T-helper 1 cell treated with Interleukin-12 subunit alpha and Interleukin-12 subunit beta and Interleukin-4 antibody, amounts not matched to agents 30 ng/mL and 1 ng/mL, for 36 hours (primary cell): ENCODE measurements around the gene NXT1. TPM values are rescaled to one million over a fixed set of nuclear protein-coding genes. Genes with fewer than 3 reads are reported as not detected.
"Not testable (repeated sequence)": the region's sequence is repeated elsewhere in the genome, so short reads cannot be mapped to it uniquely, and the experiment has no call there.

Experiments used
- intact Hi-C: fragments of 100-400 bp; cut with micrococcal nuclease; formaldehyde crosslinking; loops from one replicate; pipeline ENCODE4 v1.15.1; 2024
- total RNA-seq: library from RNA; stranded (reverse); gene quantifications from 2 replicates; pipeline ENCODE4 v1.2.3, GENCODE V29; 2022

NXT1 gene
- 40.4 and 40.8 TPM in 2 replicates for total RNA-seq

DNA sequence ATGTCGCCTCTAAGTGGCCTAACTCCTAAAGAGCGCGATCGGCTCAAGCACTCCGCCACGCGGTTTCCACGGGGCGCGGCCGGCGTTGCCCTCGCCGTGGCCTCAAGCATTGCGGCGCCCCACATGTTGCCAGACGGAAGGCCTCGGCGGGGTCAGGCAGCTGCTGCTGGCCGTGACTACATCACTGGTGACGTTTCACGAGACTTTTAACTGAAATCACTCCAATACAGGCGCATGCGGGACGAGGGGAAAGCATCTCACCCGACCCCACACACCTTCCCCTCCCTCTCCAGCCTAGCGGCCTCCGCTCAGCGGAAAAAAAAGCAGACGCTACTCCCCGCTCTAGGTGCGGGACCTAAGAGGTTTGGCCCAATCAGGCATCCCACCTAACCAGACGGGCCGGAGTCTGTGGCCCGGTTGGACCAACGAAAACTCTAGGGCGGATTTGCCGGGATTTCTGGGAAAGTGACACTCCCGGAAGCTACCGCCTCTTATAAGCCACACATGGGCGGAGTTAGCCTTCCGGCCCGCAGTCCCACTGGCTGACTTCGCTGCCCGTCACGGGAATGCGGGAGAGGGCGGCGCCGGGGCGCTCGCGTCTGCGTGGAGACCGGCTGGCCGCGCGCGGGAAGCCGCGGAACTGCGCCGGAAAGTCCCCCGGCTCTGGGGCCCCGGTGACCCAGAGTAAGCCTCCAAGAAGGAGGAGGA is at the start of gene NXT1:
Gene NXT1, plus strand, starts transcription at position 596 of the 708 bp plus-strand sequence. CDS start 3,251 bp downstream, outside the sequence.
- intact Hi-C loops, result loop anchor here (1.0 to 2.0 kb wide), 7 partner anchors 8 to 1598 kb away; partner anchors contain the start of genes CST7, GZF1 and NAPB

DNA sequence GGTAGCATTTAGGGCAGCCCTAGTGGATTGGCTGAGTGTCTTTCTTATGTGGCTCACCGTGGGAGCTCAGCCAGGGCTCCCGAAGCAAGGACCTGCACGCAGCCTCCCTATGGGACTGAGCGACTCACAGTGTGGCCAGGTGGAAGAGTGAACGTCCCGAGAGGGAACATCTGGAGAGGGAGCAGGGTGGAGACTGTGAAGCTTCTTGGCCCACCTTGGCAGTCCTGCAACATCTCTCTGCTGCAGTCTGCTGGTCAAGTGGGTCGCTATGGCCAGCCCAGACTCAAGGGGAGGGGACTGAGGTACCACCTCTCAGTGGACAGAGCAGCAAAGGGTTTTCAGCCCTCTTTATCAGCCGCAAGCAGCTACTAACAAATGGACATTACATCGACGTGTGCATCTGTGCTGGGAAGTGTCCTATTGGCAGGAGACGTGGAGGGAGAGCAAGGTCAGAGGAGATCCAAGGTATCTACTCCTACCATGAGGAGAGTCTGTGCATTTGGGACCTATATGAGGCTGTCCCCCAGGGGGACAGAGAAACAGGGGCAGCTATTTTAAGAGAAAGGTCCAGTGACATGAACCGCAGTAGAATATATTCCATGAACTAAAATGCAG is 49.0 kb upstream of the NXT1 start:
- intact Hi-C loops, result no loop called here

DNA sequence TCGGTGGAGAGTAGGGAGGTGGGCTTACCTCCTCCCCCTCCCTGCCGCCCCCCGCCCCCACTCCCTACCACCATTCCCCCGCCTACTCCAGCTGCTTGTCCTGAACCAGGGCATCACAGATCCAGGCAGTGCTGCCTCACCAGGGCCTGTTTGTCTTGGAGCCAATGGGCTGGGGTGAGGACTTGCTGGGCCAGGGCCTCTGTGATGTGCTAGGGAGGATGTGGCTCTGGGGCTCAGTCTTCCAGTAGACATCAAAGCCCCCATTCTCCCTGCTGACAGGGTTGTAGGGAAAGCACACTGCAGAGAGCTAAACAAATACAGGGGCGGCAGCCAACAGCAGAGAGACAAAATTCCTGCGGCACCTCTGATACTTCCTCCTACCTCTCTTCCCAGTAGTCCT is 48.2 kb upstream of the NXT1 start:
- intact Hi-C loops, result no loop called here

DNA sequence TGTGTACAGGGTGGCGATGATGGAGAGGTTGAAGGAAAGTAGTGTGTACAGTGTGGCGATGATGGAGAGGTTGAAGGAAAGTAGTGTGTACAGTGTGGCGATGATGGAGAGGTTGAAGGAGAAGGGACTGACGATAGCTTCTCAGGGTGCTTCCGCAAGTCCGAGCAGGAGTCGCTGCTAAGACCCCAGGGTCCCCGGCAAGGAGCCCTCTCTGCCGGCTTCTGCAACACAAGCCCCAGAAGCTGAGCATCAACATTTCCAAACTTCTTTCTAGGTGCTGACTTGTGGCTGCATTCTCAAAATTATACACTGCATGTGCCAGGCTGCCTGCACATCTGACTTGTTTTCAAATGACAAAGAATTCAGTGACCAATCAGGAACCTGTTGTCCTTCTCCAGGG is 47.8 kb upstream of the NXT1 start:
- intact Hi-C loops, result no loop called here

DNA sequence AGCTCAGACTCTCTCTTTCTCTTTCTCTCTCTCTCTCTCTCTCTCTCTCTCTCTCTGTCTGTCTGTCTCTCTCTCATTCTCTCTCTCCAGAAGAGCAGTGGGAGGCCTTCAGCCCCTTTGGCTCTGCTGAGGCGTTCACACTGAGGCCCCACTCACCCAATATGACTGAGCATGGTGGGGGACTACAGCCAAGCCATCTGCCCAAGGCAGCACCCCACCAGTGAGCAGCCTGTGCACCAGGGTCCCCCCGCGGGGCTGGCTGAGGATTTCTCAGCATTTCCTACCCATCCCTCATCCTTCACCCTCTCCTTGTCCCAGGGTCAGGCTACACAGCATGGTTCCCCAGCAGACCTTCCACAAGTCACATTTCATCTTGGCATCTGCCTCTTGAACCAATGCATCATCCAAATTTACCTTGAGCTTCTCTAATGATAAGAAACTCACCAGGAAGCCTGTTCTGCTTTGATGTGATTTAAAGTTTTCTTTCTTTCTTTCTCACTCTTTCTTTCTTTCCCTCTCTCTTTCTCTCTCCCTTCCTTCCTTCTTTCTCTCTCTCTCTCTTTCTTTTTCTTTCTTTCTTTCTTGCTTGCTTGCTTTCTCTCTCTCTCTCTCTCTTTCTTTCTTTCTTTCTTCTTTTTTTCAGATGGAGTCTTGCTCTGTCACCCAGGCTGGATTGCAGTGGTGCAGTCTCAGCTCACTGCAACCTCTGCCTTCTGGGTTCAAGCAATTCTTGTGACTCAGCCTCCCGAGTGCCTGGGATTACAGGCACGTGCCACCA is 47.1 kb upstream of the NXT1 start:
- intact Hi-C loops, result no loop called here

DNA sequence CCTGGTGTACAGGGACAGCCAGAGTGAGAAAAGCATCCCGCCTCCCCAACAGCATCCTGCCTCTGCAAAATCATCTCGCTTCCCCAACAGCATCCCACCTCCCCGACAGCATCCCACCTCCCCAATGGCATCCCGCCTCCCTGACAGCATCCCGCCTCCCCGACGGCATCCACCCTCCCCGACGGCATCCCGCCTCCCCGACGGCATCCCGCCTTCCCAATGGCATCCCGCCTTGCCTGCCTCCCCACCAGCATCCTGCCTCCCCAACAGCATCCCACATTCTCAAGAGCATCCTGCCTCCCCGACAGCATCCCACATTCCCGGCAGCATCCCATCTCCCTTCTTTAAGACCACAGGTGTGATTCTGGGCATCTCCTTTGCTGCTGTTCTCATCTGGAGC is 46.0 kb upstream of the NXT1 start:
- intact Hi-C loops, result no loop called here

DNA sequence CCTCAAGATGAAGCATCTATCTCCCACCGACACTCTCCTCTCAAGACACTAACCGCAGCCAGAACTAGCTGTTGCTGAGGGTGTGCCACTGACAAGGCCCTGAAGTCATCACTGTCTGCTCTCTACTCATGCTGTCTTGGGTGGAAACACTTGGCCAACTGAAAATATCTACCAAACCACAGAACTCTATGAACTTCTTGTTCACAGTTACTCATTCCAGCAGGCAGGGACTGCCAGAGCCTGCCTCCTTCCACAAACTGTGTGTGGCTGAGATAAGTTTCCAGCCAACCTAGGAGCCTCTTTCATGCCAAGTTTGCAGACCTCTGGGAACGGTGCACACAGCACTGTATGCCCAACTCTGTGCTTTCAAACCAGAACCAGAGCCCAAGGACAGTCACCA is 45.5 kb upstream of the NXT1 start:
- intact Hi-C loops, result no loop called here

DNA sequence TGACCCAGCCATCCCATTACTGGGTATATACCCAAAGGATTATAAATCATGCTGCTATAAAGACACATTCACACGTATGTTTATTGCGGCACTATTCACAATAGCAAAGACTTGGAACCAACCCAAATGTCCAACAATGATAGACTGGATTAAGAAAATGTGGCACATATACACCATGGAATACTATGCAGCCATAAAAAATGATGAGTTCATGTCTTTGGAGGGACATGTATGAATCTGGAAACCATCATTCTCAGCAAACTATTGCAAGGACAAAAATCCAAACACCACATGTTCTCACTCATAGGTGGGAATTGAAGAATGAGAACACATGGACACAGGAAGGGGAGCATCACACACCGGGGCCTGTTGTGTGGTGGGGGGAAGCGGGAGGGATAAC is 43.2 kb upstream of the NXT1 start:
- intact Hi-C loops, result not testable (repeated sequence)

DNA sequence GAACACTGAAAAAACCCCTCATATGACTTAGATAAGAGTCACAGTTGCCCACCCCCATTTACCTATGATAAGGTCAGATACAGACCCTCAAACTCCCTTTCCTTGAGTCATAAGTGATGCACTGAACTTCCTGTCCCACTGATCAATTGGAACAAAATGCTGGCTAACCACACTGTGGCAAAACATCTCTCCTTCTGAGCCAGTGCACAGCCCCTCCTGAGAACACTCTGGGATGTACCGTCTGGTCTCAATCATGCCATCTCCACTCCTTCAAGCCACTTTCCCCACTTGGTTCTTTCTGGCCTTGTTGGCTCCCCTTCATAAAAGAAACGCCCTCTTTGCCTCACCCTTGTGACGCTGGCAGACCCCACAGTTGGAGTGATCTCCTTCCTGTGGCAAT is 42.6 kb upstream of the NXT1 start:
- intact Hi-C loops, result no loop called here

DNA sequence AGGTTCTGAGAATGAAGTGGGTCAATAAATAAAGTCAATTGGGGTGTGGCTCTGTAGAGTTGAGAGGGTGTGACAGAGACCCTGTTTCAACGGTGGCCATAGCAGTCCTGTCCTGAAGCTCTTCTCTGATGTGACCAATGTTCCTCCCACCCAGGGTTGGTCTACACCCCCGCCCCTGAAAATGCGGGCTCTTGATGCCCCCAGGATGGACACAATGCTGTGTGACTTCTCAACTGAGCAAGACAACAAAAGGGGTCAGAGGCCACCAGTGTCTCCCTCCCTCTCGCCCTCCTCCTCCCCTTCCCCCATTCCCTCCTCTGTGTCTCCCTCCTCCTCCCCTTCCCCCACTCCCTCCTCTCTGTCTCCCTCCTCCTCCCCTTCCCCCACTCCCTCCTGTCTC is 41.7 kb upstream of the NXT1 start:
- intact Hi-C loops, result no loop called here

DNA sequence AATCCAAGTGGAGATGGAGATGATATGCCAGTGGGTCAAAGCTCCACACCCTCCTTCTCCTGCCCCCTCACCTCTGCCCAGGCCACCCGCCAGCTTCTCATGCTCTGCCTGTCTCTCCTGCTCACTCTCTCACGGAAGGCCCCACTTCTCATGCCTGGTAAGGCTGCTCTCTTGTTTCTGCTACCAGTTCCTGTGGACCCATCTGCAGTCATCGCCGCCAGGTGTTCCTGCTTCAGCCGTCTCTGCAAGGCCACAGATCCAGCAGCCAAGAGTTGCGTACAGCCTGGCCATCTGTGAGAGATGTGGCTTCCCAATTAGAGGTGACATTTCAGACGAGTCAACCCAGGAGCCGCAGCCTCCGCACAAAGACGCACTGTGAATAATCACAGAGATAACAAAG is 40.8 kb upstream of the NXT1 start:
- intact Hi-C loops, result no loop called here

DNA sequence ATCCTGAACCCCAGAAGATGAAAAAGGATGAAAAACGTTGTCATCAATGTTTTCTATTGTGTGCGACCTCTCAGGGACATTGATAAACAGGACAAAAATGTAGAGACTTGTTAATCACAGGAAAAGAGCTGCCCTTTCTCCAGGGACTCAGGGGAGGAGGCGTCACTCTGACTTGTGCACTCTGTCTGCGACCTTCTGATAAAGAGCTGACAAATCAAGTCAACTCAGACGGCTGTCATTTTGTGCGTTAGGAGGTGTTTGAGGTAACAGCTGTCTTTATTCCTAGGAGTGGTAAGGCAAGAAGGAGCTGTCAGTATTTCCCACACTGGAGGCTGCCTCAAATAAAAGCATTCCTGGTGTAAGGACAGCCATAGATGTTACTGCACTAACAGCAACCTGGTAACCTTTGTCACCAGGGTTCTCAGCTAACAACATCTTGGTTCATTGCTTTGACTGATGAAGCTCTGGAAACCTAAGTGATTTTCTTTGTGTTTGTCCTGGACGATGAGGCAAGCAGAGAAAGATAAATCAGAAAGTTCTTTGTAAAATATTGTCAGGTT is 38.6 kb upstream of the NXT1 start:
- intact Hi-C loops, result no loop called here

DNA sequence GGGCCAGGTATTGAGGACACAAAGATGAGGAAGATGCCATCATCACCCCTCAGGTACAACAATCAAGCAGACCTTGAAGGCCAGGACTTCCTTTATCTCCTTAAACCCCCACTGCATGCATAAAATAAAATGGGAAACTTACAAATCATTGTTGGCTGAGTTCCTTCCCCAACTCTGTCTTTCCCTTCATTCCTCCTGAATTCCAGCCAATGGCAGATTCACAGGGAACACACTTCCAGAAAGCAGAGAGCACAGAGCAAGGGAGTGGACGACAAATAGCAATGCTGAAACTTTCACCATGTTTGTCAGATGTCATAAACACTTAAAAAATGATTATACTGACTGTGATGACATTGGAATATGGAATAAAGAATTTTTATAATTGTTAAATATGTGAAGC is 37.3 kb upstream of the NXT1 start:
- intact Hi-C loops, result no loop called here

DNA sequence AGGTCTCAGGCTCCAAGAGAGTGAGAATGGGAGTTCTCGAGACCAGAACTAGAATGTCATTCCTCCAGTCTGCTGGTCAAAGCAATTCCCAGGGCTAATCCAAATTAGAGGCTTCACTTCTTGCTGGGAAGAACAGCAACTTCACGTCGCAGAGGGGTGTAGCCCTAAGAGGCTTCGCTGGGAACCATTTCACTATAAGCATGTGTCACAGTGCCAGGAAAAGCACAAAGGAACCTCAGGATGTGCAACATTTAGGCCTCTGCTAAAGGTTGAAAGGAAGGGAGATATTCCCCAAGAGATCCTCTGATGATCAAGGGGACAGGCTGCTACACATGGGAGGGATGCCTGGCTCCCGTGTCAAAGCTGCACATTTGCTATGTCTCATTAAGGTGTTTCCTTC is 35.9 kb upstream of the NXT1 start:
- intact Hi-C loops, result no loop called here

DNA sequence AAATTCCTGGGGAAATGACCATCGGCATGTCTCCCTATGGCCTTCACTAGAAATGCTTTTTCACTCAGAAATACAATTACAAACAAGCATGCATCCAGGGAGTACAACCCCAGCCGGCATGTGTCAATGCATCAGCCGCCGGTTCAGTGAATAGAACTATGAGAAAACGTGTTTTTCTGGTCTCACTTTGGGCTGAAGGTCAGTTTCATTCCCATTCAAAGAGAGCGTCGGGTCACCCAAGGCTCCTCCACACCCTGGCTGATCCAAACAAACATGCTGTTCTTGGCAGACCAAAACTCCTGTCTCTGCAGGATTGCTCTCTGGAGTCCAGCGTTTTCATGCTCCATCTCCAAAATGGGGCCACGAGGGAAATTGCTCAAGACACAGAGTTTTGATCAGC is 35.5 kb upstream of the NXT1 start:
- intact Hi-C loops, result no loop called here

DNA sequence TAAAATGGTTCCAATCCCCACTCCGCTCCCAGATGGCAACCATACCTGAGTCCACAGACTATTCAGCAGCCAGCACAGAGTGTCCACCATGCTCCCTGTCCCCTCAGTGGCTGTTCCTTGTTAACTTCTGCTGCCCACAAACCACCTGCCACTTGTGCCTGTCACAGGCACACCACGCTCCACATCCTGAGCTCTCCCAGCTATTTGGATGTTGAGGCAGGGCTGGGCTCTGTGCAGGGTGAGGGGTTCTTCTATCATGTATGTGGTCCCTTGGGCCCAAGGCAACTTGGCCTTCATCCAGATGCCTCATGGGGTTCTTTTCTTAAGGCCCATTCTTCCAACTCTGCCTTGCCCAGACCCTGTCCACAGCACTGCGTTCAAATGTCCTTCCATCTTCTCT is 34.0 kb upstream of the NXT1 start:
- intact Hi-C loops, result no loop called here

DNA sequence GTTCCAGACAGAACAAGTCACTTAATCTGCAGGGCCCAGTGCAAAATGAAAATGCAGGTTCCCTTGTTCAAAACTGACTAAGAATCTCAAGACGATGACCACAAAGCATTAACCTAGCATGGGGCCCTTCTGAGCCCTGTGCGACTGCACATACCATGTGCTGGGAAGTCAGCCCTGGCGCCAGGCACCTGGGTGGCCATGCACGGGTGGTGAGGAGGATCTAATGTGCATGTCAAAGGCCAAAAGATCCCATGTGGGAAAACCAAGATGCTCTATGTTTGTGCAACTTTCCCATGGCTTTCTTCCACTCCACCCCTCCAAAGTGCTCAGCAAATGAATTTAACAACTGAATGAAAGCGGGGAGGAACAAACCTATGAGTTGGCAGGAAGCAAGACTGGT is 33.5 kb upstream of the NXT1 start:
- intact Hi-C loops, result no loop called here

DNA sequence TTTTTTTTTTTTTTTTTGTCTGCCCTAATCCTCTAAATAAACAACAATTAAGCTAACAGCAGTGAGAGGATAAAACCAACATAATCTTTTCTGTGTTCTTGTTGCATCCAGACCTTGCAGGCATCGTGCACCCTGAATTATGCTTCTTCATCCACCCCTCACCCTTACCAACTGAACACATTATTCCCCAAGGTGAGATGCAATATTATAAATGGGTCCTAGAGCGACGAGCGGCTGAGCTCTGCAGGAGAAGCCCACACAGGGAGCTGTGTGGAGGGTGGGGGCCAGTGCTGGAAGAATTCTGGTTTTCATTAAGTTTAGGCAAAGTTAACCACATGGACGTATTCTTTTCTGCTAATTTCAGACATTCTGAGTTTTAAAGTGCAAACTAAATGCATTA is 32.2 kb upstream of the NXT1 start:
- intact Hi-C loops, result no loop called here

DNA sequence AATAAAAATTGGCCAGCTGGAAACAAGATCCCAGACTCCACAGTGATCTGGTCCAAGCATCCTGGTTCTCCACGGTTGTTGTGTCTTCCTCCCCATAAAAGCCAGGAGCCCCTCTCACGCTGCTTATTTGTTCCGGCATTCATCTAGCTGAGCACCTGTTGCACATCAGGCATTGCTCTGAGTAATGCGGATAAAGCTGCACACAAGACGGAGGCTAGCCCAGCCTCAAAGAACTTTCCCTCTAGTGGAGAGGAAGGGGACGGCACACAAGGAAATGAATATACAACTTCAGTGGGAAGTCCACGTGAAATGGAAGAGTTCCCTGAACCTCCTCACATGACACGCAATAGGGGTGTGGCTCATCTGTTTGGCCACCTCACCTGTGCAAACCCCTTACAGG is 30.3 kb upstream of the NXT1 start:
- intact Hi-C loops, result no loop called here

DNA sequence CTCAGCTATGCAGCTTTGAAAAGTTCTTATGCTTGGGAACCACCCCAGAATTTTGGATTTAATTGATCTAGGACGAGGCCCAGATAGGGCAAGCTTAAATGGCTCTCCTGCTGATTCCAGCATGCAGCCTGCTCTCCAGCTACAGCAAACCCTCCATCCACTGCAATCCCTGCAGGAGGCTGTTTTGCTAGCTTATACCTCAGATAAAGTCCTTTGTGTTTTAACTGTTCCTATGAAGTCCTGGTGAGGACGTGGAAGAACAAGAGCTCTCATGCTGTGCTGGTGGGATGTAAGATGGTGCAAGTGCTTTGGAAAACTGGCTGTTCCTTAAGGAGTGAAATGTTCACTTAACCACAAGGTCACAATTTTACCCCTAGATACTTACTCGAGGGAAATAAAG is 25.5 kb upstream of the NXT1 start:
- intact Hi-C loops, result no loop called here

DNA sequence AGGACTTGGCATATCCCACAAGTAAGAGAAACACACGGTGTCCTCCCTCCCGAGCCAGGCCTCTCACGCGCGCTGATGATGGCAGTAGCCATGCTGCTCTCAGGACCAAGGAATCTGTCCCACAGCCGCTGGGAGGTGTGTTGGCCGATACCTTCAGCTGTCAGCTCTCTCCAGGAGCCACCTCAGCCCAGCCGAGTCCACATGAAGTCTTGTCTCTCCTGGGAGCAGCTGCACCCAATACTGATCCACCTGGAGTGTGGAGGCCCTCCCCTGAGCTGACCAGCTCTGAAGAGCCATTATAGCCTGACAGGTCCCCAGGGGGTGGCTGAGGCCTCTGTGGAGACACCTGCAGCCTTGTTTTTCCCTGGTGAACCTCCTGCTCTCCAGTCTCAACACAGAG is 23.8 kb upstream of the NXT1 start:
- intact Hi-C loops, result no loop called here

DNA sequence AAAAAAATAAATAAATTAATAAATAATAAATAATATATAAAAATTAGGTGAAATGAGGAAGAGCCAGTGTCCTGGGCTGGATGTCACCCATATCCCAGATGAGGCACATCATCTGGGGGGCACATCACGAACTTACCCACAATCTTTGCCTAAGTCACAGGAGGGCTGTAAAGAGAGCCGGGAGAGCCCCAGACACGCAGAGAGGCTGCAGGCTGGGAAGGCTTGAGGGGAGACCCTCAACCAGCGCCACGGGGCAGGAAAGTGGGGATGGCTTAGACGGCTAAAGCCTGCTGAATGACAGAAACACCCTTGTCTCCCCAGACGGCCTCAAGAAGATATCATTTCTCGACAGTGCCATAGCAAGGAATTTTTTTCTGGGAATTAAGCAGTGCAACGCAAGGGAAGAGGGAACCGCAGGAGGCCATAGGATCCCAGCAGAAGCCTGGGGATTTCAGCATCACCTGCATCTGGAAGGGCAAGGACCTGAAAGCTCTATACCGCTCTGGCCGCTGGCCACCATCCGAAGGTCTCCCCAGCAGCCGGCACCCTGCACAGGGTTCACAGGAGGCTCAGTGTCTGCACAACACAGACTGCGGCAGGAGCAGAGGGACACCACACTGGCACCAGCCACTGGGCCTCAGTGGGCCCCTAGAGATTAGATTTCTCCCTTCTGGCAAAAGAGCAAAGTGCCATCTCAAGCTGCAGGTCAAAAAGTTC is 22.8 kb upstream of the NXT1 start:
- intact Hi-C loops, result no loop called here
